H1 (cell line): ENCODE data around the gene PTMA. TPM values are rescaled to one million over a fixed set of nuclear protein-coding genes. Genes with fewer than 3 reads are reported as not detected.

Experiments
- CHD7 ChIP-seq: fragments of 300-600 bp; sonication (generic); IDR thresholded peaks from 2 replicates; pipeline ENCODE4 v1.7.1; 2012; ENCODE audit warnings: low read length, moderate library complexity, mild to moderate bottlenecking, inconsistent platforms; ENCODE audit not compliant: insufficient replicate concordance
- GABPA ChIP-seq: IDR thresholded peaks from 2 replicates; pipeline ENCODE4 v1.6.1; 2011; ENCODE audit warnings: mild to moderate bottlenecking, low read length, moderate library complexity, borderline replicate concordance; ENCODE audit not compliant: insufficient read depth
- GTF2F1 ChIP-seq: IDR thresholded peaks from 2 replicates; pipeline ENCODE4 v1.6.1; 2012; ENCODE audit warnings: low read depth, low read length, improper control_type of control experiment, borderline replicate concordance
- JUN ChIP-seq: IDR thresholded peaks from 2 replicates; pipeline ENCODE4 v1.6.1; 2011; ENCODE audit warnings: low read depth, mild to moderate bottlenecking, improper control_type of control experiment, low read length
- POU5F1 ChIP-seq: IDR thresholded peaks from 2 replicates; pipeline ENCODE4 v1.6.1; 2011; ENCODE audit warnings: low read depth, mild to moderate bottlenecking, low read length, moderate library complexity
- RXRA ChIP-seq: IDR thresholded peaks from 2 replicates; pipeline ENCODE4 v1.6.1; 2011; ENCODE audit warnings: low read depth, mild to moderate bottlenecking, low read length, moderate library complexity; ENCODE audit not compliant: insufficient read depth
- ZNF274 ChIP-seq: IDR thresholded peaks from 2 replicates; pipeline ENCODE4 v1.7.0; 2012; ENCODE audit warnings: low read length, borderline replicate concordance; ENCODE audit errors: extremely low read depth
- polyA plus RNA-seq, 7 experiments: library from polyadenylated mRNA; depleted of rRNA in 3 of 7; stranded (reverse) in 5 of 7; unstranded in 2 of 7; fragments of >200 nt in 5 of 7; fragments of 200-250 nt in 2 of 7; gene quantifications; 1 replicate in 5 of 7; 2 replicates in 1 of 7; 4 replicates in 1 of 7; pipeline versions ENCODE4 v1.2.1 to v1.2.3, GENCODE V29; 2011 to 2013; ENCODE audit warnings: missing spikeins in 2 of 7, mixed read lengths in 2 of 7
- total RNA-seq: library from RNA; stranded (reverse); fragmentation: NEBNext Ultra II Directional; extraction: Animal tissue kit (Norgen Biotek cat#: 25700); gene quantifications from 2 replicates; pipeline ENCODE4 v1.2.1, GENCODE V29; 2021

PTMA gene
- total and polyA plus RNA-seq, 2 of the 8 experiments (the other 6 are each of a cell fraction or from before 2014, with no cell fraction given) = 683 to 2,680 TPM

- TF ChIP-seq CHD7 = no peak
- no peak for TF ChIP-seq GABPA
- TF ChIP-seq JUN = no peak
- no peak for TF ChIP-seq ZNF274
- no peak for TF ChIP-seq POU5F1
- no peak for TF ChIP-seq GTF2F1
- no peak for TF ChIP-seq RXRA
Measured at GRCh38 chr2:231704017-231704416, 4.3 kb upstream of the PTMA start (continued).
